HUDEP-2 (cell line): ENCODE data around the gene OLA1.
"Not testable (repeated sequence)": the region's sequence is repeated elsewhere in the genome, so short reads cannot be mapped to it uniquely, and the experiment has no call there.

Experiments used
- DNase-seq, 76 experiments: peaks; one replicate each; lab custom pipeline; 2025; ENCODE audit not compliant: unreplicated experiment in 76 of 76; lab: John Stamatoyannopoulos, UW

The OLA1 gene

GRCh38 chr2:174248187-174248997 lies at the start of gene OLA1:
Gene OLA1 (minus strand): TSS chr2:174248532. CDS start chr2:174246815, 1,717 bp downstream.
- DNase-seq, result peak in 75 of 76 experiments; percentile 49 to 96 (median 89)

GRCh38 chr2:174292908-174293307 lies 44.6 kb upstream of the OLA1 start:
- DNase-seq, result no peak

DNA sequence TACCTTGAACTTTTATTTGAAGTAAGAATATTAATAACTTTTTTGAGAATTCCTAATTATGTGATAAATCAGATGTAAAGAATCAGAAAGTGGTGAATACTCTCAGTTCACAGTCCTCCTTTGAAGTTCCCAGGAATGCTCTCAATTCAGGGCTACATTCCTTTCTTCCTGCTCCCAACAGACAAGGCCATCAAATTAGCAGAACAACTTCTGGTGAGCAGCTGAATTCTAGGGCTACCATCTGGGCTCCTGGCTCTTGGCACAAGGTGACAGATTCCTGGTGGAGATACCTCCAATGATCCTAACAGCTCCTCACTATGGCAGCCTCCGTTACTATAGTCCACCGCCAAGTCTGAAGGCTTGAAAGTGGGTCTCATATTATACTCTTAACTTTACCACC lies 37.8 kb upstream of the OLA1 start:
- no peak for DNase-seq

GRCh38 chr2:174282441-174282840 lies 34.1 kb upstream of the OLA1 start:
- no peak for DNase-seq

GRCh38 chr2:174281736-174282135 lies 33.4 kb upstream of the OLA1 start:
- DNase-seq, result no peak

DNA sequence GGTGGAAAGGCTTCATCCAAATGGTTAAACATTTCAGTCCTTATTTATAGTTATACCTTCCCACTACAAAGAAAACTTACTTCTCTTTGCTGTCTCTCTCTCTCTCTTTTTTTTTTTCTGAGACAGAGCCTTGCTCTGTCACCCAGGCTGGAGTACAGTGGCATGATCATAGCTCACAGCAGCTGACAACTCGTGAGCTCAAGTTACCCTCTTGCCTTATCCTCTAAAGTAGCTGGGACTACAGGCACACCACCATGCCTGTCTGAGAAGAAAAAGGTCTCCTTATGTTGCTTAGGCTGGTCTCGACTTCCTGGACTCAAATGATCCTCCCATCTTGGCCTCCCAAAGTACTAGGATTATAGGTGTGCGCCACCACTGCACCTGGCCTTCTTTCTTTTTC lies 32.3 kb upstream of the OLA1 start:
- DNase-seq, result no peak

DNA sequence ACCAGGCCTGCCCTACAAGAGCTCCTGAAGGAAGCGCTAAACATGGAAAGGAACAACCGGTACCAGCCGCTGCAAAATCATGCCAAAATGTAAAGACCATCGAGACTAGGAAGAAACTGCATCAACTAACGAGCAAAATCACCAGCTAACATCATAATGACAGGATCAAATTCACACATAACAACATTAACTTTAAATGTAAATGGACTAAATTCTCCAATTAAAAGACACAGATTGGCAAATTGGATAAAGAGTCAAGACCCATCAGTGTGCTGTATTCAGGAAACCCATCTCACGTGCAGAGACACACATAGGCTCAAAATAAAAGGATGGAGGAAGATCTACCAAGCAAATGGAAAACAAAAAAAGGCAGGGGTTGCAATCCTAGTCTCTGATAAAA lies 21.9 kb upstream of the OLA1 start:
- not testable (repeated sequence) for DNase-seq

DNA sequence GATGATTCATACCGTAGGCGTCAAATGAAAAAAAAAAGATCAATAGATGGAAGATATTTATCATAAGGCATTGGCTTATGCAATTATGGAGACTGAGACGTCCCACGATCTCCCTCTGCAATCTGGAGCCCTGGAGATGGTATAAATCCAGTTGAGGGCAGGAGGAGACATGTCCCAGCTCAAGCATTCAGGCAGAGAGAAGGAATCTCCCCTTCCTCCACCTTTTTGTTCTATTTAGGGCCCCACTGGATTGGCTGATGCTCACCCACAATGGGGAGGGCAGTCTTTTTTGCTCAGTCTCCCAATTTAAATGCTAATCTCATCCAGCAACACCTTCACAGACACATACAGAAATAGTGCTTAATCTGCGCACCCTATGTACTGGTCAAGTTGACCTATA lies 18.0 kb upstream of the OLA1 start:
- no peak for DNase-seq

- no peak for DNase-seq
Observed at GRCh38 chr2:174263997-174264396, 15.7 kb upstream of the OLA1 start.

- DNase-seq, result no peak
Observed at GRCh38 chr2:174259981-174260380, 11.6 kb upstream of the OLA1 start.

- DNase-seq, result no peak
Observed at GRCh38 chr2:174254267-174254666, 5.9 kb upstream of the OLA1 start.

DNA sequence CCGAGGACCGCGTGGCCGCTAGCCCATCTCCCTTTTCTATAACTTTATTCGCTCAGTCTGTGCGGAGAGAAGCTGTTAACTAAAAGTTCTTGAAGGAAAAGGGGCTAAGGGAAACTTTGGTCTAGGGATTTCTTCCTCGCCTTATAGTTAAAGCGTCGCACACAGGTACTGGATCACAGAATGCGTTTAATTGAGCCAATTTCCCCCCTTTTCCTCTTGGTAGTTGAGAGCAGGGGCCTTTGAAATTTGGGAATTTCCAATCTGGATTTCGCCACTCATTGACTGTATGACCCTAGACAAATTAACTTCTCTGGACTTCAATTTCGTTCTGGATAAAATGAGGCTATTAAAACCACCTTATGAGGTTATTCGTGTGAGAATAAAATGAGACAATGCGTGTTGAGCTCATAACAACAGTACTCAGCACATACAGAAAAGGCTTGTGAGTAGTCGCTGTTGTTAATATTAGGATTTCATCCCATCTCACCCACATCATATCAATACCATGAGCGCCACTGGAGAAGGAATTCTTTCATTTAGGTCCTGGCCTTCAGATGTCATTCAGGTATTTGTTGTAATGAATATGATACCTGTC lies 763 bp upstream of the OLA1 start:
- DNase-seq, result peak in 1 of 76 experiments; percentile 31

DNA sequence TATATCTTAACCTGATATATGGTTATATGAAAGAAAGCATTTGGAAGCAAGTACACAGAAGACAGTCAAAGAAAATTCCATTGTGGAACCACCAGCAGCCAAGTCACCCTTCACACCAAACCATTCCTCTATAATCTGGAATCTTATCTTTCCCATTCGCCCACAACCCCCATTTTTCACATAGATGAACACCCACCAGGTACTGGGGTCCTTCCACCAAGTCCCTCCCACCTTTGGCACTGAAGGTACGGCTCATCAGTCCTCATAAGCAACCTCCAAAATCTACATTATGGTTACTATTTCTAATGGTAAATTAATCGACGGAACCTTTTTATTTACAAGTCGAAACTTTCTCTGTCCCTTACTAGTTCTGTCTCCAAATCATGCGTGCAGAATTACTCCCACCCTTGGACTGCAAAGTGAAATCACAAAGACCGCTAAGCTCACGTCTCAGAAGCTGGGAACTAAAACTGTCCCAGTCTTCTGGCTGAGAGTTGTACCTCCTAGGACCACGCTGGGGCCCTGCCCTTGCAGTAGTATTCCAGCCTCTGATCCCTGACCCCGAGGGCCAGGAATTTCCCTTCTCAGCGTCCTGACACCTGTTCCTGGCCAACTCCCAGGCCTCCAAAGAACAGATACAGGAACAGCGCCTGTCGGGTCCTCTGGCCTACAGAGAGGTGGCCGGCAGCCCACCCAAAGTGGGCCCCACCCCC lies 702 bp downstream of the OLA1 start:
- DNase-seq, result peak in 4 of 76 experiments; percentile 21 to 44 (median 33)

GRCh38 chr2:174246944-174247381 lies 1.4 kb downstream of the OLA1 start:
- no peak for DNase-seq

DNA sequence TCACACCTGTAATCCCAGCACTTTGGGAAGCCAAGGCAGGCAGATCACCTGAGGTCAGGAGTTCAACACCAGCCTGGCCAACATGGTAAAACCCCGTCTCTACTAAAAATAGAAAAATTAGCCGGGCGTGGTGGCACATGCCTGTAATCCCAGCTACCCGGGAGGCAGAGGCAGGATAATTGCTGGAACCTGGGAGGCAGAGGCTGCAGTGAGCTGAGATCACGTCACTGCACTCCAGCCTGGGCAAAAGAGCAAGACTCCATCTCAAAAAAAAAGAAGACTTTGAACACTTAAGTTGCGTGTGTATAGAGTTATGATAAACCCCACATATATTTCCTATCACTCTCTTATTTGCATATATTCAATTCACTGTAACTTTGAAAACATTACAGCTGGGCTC lies 2.7 kb downstream of the OLA1 start:
- not testable (repeated sequence) for DNase-seq

GRCh38 chr2:174245065-174245464 lies 3.3 kb downstream of the OLA1 start:
- DNase-seq, result no peak

DNA sequence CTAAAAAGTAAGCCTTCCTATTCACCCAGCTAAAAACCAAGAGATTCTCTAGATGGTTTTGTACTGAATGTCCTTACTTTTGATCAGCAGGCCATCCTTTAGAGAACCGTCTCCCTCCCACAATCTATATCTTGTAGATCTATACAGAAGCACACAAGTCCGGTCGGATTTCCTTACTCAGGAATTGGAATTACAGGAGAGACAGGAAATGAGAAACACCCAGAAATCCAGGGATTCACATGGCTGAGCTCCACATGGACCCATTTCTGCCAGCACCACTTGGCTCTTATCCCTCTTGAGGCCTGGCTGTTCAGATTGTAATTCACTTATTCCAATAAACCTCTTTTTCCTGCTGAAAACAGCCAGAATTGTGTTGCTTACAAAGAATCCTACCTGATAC lies 4.5 kb downstream of the OLA1 start:
- no peak for DNase-seq

DNA sequence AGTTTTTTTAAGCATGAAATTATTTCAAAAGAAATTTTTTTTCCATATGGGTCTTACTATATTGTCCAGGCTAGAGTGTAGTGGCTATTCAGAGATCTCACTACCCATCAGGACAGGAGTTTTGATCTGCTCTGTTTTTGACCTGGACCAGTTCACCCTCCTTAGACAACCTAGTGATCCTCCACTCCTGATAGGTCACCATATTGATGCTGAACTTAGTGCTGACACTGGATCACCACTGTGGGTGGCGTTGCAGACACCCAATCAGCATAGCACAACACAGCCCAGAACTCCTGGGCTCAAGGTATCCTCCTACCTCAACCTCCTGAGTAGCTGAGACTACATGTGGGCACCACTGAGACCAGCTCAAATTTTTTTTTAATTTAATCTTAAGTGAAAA lies 8.2 kb downstream of the OLA1 start:
- no peak for DNase-seq

- DNase-seq, result no peak
Observed at GRCh38 chr2:174236429-174236828, 11.9 kb downstream of the OLA1 start.

GRCh38 chr2:174235680-174236079 lies 12.7 kb downstream of the OLA1 start:
- DNase-seq, result no peak

DNA sequence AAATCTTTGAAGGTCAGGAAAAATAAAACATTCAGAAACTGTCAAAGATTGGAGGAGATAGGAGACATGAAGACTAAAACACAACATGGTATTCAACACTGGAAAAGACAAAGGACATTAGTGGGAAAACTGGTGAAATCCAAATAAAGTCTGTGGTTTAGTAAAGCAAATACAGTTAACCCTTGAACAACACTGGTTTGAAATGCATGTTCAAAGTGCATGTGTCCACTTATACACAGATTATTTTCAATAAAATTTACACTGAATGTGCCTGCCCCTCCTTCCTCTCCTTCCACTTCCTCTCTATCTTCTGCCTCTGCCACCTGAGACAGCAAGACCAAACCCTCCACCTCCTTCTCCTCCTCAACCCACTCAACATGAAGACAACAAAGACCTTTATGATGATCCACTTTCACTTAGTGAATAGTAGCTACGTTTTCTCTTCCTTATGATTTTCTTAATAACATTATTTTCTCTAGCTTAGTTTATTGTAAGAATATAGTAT lies 14.5 kb downstream of the OLA1 start:
- no peak for DNase-seq
